ENCODE data around the gene SREBF1.

The SREBF1 gene

DNA sequence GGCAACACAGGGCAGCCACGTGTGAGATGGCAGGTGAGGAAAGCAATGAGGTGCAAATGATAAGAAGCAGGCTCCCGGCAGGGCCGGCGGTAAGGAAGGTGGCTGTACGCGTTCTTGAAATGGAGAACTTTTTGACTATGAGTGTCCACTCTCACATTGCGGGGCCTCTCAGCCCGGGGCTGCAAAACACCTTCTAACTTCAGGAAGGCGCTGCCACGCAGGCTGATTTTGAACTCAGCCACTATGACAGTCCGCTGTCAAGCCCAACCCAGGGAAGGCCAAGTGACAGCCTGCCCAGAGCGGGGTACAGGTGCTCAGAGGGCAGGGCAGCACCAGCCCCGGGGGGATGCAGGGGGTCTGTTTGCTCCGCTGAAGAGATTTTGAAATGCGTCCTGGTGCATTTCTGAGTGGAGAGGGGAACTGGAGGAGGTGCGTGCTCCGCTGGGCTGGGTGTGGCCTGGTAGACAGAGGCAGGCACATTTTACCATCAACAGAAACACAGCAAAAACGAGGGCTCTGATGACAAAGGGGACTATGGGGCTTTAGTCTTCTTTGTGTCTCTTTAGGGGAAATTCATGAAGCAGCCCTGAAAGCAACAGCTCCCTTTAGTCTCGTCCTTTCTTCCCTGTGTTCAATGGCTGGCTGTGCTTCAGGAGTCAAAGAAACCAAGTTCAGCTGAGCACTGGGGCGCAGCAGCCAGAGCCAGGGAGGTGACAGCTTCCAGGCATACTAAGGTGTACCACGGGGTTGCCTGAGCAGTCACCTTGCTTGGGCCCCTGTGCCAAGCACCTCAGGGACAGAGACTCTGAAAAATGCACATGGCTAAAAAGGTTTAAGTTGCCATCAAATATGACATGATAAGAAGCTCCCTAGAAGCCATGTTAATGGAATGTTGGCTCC is 14.6 kb upstream of the SREBF1 start:
- no peak for DNase-seq (ENCODE audit: low read depth)

GRCh38 chr17:17849845-17850373 is 13.1 kb upstream of the SREBF1 start:
- no peak for DNase-seq (ENCODE audit: low read depth)
- TF ChIP-seq, protein P1, sequence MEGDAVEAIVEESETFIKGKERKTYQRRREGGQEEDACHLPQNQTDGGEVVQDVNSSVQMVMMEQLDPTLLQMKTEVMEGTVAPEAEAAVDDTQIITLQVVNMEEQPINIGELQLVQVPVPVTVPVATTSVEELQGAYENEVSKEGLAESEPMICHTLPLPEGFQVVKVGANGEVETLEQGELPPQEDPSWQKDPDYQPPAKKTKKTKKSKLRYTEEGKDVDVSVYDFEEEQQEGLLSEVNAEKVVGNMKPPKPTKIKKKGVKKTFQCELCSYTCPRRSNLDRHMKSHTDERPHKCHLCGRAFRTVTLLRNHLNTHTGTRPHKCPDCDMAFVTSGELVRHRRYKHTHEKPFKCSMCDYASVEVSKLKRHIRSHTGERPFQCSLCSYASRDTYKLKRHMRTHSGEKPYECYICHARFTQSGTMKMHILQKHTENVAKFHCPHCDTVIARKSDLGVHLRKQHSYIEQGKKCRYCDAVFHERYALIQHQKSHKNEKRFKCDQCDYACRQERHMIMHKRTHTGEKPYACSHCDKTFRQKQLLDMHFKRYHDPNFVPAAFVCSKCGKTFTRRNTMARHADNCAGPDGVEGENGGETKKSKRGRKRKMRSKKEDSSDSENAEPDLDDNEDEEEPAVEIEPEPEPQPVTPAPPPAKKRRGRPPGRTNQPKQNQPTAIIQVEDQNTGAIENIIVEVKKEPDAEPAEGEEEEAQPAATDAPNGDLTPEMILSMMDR (IDR thresholded peaks at IDR 0.05; ENCODE audit: control insufficient read depth, extremely low read depth, insufficient read depth), result no peak
- H3K4me3 ChIP-seq (ENCODE audit: low read depth, low read length), result no peak overlapping the region

More for the DNA sequence above, 14.6 kb upstream of the SREBF1 start:
- TF ChIP-seq, protein P1 (IDR thresholded peaks at IDR 0.05; ENCODE audit: control insufficient read depth, extremely low read depth, insufficient read depth), result no peak
- no peak overlapping the region for H3K4me3 ChIP-seq (ENCODE audit: low read depth, low read length)

DNA sequence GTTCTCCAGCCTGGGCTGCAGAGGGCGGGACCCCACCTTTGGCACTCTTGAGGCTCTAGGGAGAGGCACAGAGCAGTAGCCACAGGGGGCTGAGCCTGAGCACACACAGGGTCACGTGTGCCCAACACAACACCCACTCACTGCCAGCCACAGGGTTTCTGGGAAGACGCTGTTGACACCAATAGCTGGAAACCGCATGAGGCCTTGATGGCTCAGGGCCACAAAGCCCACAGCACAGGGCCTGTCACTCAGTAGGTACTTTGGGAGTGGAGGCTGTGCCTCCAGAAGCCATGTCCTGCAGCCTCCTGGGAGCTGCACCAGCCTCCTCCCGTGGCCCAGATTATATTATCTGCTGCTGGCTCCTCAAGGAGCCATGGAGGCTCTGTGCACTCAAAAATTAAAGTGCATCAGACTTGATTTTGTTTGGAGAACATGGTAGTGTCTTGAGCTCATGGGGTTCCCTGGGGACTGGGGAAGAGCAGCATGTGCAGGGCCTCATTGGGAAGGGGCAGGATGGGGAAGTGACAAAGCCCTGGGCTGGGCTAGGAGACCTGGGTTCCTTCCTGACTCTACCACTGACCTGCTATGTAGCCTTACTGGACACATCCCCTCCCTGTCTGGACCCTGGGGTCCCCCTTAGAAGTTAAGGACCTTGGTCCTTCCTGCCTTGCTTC is 12.5 kb upstream of the SREBF1 start:
- H3K4me3 ChIP-seq (ENCODE audit: low read depth, low read length), result no peak overlapping the region
- DNase-seq (ENCODE audit: low read depth), result no peak
- TF ChIP-seq, protein P1 (IDR thresholded peaks at IDR 0.05; ENCODE audit: control insufficient read depth, extremely low read depth, insufficient read depth), result no peak

GRCh38 chr17:17848311-17849082 is 11.7 kb upstream of the SREBF1 start:
- no peak for DNase-seq (ENCODE audit: low read depth)
- TF ChIP-seq, protein P1 (IDR thresholded peaks at IDR 0.05; ENCODE audit: control insufficient read depth, extremely low read depth, insufficient read depth), result no peak
- H3K4me3 ChIP-seq (ENCODE audit: low read depth, low read length), result no peak overlapping the region

GRCh38 chr17:17847726-17848125 is 10.9 kb upstream of the SREBF1 start:
- H3K4me3 ChIP-seq (ENCODE audit: low read depth, low read length), result no peak overlapping the region
- TF ChIP-seq, protein P1 (IDR thresholded peaks at IDR 0.05; ENCODE audit: control insufficient read depth, extremely low read depth, insufficient read depth), result no peak
- no peak for DNase-seq (ENCODE audit: low read depth)

DNA sequence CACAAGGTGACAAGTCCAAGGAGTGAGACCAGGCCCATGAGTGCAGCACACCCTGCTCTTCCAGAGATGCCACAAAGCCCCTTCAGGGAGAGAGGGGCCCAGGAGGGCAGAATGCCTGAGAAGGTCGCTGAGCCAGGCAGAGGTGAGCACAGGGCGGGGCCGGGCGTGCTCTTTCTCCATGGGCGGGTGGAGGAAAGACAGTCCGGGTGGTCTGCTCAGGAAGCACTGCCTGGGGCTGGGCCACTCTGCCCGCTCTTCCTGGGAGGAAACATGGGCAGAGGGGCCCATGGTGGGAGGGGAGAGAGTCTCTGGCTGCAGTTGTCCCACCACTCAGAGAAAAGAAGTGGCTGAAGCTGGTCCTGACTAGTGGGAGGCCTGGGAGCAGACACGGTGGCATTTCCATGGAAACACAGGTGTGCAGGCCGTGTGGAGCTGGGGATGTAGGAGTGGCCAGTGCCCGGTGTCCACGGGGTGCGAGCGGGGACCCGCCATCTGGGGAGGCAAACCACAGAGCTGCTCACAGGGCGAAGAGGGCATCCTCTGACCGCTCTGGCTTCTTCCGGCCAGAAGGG is 10.4 kb upstream of the SREBF1 start:
- DNase-seq (ENCODE audit: low read depth), result no peak
- no peak overlapping the region for H3K4me3 ChIP-seq (ENCODE audit: low read depth, low read length)
- TF ChIP-seq, protein P1 (IDR thresholded peaks at IDR 0.05; ENCODE audit: control insufficient read depth, extremely low read depth, insufficient read depth), result no peak
